Stimulated activated CD8-positive, alpha-beta memory T cell treated with anti-CD3 and anti-CD28 coated beads, Interleukin-4, amount 100 ng/mL, for 24 hours (primary cell): Measurements from ENCODE around the gene STIM2.
A peak's percentile ranks its signal among the peaks of the same experiment; 100 is the strongest.
"Not testable (repeated sequence)": the region's sequence is repeated elsewhere in the genome, so short reads cannot be mapped to it uniquely, and the experiment has no call there.

ENCODE experiments used
- DNase-seq: peaks from one replicate; pipeline ENCODE4 v3.0.0-alpha.2; 2020; ENCODE audit warnings: low read depth

The STIM2 gene

GRCh38 chr4:26867914-26868684, 7.5 kb downstream of the STIM2 start:
- DNase-seq = no peak

DNA sequence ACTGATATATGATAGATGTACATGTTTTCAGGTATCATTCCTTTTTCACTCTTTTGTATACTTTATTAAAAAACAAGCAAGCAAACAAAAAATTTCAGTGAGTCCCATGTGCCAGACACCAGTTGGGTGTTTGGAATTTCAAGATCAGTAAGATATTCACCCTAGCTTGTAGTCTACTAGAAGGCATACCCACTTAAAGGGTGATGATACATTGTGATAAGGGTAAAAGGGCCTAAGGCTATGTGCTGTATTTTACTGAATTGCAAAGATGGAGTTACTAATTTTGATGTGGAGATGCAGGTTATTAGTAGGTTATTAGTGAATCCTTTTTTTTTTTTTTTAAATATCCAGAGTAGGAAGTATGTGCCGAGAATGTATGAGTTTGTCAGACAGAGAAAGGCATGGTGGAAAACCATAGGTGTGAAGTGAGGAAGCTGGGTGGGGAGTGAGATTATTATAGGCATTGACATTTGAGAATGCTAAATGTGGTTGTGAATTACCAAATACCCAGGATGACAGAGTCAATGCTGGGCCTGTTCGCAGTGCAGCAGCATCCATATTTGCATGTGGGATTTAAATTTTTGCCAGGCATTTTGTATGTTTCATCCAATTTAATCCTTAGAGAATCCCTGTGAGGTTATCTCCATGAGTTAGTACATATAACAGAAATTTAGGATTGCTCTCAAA, 10.1 kb downstream of the STIM2 start:
- no peak for DNase-seq

DNA sequence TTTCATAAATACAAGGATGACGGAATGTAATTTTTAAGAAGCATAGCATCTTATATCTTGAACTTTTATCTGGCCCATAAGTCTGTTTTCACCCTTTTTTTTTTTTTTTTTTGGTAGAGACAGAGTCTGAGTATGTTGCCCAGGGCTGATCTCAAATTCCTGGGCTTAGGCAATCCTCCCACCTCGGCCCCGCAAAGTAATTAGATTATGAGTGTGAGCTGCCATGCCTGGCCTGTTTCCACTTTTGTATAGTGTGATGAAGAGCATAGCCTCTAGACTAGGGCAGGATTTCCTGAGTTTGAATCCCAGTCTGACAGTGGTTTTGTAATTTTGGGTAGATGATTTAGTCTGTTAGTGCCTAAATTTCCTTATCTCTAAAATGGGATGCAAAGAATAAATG, 11.0 kb downstream of the STIM2 start:
- no peak for DNase-seq

DNA sequence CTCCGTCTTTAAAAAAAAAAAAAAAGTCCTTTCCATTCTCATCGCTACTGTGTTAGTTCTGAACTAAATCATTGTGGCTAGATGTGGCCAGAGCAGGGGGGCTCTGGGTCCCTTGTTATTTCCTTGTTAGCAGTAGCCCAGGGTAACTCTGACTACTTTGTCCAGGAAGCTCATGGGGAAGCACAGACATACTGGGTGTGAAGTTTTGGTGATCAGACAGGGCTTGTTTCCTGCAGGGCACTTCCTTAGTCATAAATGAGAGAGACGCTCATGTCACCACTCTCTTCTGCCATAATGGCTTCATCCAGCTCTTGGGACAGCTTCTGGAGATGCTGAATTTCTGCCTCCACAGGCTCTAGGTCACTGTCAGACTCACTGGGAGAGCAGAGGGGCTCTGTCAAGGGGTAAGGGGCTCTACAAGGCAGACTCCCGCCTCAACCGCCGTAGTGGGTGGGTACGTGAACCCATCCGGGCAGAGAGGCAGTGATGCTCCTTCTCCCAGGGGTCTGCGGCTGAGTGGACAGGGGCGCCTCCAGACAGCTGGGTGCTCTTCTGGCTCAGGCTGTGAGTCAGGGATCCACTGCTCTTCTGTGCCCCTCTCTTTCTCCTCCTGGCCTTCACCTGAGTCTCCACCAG, 12.9 kb downstream of the STIM2 start:
- peak; percentile 45 for DNase-seq

DNA sequence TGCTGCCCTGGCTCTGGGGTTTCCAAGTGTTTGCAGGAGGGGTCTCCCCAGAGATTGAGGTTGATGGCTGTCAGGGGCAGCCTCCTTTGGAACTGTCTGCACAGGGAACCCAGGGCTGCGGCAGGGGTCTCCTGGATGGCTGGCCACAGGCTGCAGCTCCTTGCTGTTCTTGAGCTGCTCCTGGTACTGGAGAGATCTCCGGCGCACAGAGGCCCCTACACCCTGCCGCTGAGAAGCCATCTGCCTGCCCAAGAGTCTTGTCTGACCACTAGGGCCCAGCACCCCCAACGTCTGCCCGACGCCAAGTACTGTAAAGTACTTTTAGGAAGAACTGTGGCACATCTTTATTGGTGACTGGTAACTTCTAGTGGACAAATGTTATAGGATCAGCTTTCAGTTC, 13.5 kb downstream of the STIM2 start:
- DNase-seq = no peak

GRCh38 chr4:26877406-26877805, 16.8 kb downstream of the STIM2 start:
- no peak for DNase-seq

- DNase-seq = no peak
Measured at GRCh38 chr4:26877961-26878360, 17.3 kb downstream of the STIM2 start.

GRCh38 chr4:26878794-26879391, 18.3 kb downstream of the STIM2 start:
- no peak for DNase-seq

GRCh38 chr4:26879805-26880204, 19.2 kb downstream of the STIM2 start:
- no peak for DNase-seq

DNA sequence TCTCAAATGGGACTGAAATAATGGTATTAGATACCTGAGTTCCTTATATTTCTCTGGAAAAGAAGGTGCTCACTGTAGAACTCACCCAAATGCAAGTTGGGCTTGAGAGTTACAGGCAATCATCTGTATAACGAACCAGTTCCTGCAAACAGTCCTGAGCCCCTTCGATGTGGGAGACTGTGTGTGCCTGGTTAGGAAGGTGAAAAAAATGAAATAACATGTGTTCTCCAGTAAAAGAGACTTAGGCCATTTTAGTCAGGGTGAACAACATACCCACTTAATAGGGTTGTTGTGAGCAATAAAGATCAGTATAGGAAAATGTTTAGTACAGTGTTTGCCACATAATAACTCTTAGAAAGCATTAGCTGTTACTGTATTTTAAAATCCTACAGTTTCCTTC, 23.4 kb downstream of the STIM2 start:
- DNase-seq = no peak

DNA sequence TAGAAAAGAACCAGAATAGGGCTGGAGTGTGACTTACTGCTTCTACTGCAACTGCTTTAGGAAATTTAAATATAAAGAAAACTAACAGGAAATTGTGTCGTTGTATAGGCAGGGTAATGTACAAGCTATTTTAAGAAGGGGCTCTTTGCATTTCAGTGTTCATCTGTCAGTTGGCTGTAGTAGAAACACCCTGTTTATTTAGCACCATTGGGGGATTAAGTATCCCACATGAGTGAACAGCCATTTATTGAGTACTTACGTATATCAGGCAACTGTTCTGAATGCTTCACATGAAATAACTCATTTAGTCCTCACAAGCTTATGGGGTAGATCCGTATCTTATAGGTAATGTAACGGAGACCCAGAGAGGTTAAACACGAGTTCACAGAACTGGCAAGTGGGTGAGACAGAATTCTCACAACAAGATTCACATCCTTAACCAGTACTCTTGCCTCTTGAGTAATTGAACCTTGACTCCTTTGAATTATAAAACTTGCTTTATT, 23.9 kb downstream of the STIM2 start:
- no peak for DNase-seq

DNA sequence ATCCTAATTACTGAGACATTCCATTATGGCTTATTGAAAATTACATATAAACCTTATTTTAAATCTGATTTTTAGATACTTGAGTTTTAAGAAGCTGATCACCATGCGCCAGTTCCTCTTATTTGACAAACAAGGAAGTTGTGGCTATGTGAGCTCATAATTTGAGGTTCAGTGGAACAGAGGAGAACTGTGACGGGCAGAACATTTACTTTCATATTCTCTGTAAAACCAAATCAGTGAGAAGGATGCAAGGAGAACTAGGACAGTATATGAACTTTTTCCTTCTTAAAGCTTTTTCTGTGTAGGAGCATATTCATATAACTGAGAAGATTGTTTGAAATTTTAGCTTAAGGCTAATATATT, 25.3 kb downstream of the STIM2 start:
- no peak for DNase-seq

DNA sequence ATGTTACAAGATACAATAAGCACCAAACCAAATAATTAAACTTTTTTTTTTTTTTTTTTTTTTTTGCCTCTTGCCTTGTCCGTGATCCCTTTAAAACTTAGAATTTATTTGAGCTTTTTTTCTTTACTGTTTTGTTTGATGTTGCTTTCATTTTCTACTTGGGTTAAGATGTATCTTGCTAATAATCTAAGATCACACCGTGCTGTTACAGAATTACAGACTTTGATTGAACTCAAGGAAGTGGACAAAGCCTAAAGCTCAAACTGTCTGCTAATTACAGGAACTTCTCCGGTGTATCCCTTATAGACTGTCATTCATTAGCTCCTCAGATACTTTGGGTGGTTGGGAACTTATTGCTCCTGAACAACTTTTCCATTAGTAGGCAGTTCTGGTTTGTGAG, 26.5 kb downstream of the STIM2 start:
- DNase-seq = no peak

GRCh38 chr4:26887809-26888208, 27.2 kb downstream of the STIM2 start:
- no peak for DNase-seq

DNA sequence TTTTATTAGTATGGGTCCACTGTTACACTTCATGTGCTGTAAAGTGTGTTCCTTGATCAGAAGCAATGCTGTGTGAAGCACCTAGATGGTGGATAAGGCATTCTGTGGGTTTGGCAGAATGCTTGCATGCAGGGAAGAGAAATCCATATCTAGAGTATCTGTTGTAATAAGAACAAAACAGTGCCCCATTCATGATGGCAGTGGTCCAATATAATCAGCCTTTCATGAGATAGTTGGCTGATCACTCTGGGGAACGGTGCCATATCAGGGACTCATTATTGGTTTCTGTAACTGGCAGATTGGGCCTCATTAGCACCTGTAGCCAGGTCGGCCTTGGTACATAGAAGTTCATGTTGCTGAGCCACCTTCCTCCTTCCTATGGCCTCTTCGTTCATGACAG, 28.7 kb downstream of the STIM2 start:
- no peak for DNase-seq

DNA sequence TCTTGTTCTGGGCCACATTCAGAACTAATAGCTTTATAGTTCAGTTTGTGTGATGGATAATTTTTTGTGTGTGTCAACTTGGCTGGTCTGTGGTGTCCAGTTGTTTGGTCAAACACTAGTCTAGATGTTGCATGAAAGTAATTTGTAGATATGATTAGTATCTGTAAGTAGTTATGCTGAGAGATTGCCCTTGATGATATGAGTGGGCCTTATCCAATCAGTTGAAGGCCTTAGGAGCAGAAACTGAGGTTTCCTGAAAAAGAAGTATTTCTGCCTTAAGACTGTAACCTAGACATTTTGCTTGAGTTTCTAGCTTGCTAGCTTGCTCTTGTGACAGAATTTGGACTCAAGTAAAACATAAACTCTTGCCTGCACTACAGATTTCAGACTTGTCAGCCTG, 30.4 kb downstream of the STIM2 start:
- DNase-seq = no peak

DNA sequence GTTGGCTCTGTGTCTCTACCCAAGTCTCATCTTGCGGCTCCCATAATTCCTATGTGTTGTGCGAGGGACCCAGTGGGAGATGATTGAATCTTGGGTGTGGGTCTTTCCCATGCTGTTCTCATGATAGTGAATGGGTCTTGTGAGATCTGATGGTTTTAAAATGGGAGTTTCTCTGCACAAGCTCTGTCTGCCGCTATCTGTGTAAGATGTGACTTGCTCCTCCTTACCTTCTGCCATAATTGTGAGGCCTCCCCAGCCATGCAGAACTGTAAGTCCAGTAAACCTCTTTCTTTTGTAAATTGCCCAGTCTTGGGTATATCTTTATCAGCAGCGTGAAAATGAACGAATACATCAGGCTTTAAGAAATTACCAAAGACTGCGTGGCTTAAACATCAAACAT, 31.2 kb downstream of the STIM2 start:
- no peak for DNase-seq

- no peak for DNase-seq
Measured at GRCh38 chr4:26892480-26893150, 32.0 kb downstream of the STIM2 start.

DNA sequence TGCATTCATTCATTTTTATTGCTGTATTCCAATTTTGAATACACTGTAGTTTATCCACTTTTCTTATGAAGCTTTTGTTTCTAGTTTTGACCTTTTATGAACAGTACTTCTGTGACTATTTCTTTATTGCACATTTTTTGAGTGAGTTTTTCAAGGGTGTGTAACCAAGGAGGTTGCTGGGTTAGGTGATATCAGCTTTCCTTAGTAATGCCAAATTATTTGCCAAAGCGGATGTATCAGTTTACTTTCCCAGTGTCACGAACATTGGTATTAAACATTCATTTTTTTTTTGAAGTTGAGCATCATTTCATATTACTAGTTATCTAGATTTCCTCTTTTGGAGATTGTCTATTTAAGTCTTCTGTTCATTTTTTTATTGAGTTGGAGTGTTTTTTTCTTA, 32.9 kb downstream of the STIM2 start:
- no peak for DNase-seq

DNA sequence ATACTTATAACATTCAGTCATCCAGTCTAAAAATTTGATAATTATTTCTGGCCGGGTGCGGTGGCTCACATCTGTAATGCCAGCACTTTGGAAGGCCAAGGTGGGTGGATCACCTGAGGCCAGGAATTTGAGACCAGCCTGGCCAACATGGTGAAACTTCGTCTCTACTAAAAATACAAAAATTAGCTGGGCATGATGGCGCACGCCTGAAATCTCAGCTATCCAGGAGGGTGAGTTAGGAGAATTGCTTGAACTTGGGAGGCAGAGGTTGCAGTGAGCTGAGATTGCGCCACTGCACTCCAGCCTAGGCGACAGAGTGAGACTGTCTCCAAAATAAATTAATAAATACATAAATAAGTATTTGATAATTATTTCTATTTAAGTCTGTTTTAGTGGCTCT, 34.2 kb downstream of the STIM2 start:
- not testable (repeated sequence) for DNase-seq

DNA sequence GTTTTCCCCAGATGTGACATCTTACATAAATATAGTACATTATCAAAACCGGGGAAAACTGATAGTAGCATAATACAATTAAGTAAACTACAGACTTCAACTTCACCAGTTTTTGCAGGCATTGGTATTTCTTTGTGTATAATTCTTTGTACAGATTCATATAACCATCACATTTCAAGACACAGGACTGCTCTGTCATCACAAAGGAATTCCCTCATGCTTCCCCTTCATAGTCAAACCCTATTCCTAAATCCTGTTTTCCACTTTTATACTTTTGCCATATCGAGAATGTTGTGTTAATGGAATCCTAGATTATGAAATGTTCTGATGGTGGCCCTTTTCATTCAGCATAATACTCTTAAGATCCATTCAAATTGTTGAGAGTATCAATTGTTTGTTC, 36.0 kb downstream of the STIM2 start:
- no peak for DNase-seq

GRCh38 chr4:26899991-26900390, 39.4 kb downstream of the STIM2 start:
- DNase-seq = no peak
